HL-60 (cell line): ENCODE results near the gene YTHDF1.

Source experiments
- CTCF ChIP-seq: IDR thresholded peaks from one replicate; pipeline ENCODE4 v1.5.1; 2011; ENCODE audit warnings: low read length, control low read depth, inconsistent platforms; ENCODE audit not compliant: insufficient read depth
- GABPA ChIP-seq: IDR thresholded peaks from 2 replicates; pipeline ENCODE4 v1.6.1; 2012; ENCODE audit warnings: low read depth
- POLR2AphosphoS5 ChIP-seq: IDR thresholded peaks from 2 replicates; pipeline ENCODE4 v1.6.1; 2012; ENCODE audit warnings: low read depth
- REST ChIP-seq: IDR thresholded peaks from 2 replicates; pipeline ENCODE4 v1.6.1; 2012; ENCODE audit warnings: low read depth; ENCODE audit not compliant: insufficient replicate concordance
- SPI1 ChIP-seq: IDR thresholded peaks from 2 replicates; pipeline ENCODE4 v1.6.1; 2012; ENCODE audit warnings: low read depth, mild to moderate bottlenecking, borderline replicate concordance

- TF ChIP-seq CTCF, result no peak
- TF ChIP-seq POLR2AphosphoS5, result no peak
- TF ChIP-seq GABPA, result no peak
- no peak for TF ChIP-seq SPI1
- no peak for TF ChIP-seq REST
These were observed 19.6 kb upstream of the YTHDF1 start, which contains the start of gene BIRC7 for GRCh38 chr20:63235399-63235983.
